Caco-2 (cell line): Measurements from ENCODE around the gene MMP23B. TPM values are rescaled to one million over a fixed set of nuclear protein-coding genes. Genes with fewer than 3 reads are reported as not detected.

Source experiments
- BruUV-seq: library from RNA; stranded (reverse); fragments of 400-500 nt; replicated peaks from 2 replicates; lab custom pipeline; 2021; lab: Mats Ljungman, UMichigan
- CTCF ChIA-PET: fragments of 300-600 bp; sonication (Branson Sonifier 250); formaldehyde crosslinking; loops from one replicate; lab custom pipeline; 2022; ENCODE audit warnings: antibody characterized with exemption; lab: Charles Lee
- POLR2A ChIA-PET: fragments of 300-600 bp; sonication (Branson Sonifier 250); formaldehyde crosslinking; loops from one replicate; lab custom pipeline; 2022; ENCODE audit warnings: antibody characterized with exemption; lab: Charles Lee
- DNase-seq, 2 experiments: peaks; one replicate each; pipeline versions ENCODE4 v3.0.0 to v3.0.0-alpha.2; 2020 to 2022
- H3K27me3 ChIP-seq: replicated peaks from 2 replicates; pipeline ENCODE4 v1.6.0; 2011; ENCODE audit warnings: low read length; ENCODE audit not compliant: control insufficient read depth, insufficient read depth
- H3K36me3 ChIP-seq: 2 replicates; pipeline ENCODE4 v1.5.1; 2011; ENCODE audit warnings: low read length; ENCODE audit not compliant: control insufficient read depth, insufficient read depth
- H3K4me1 ChIP-seq: fragments of 250-450 bp; sonication (Bioruptor Pico); 2 replicates; pipeline ENCODE4 v1.5.1; 2020; ENCODE audit warnings: mild to moderate bottlenecking
- H3K4me3 ChIP-seq: 2 replicates; pipeline ENCODE4 v1.5.1; 2011; ENCODE audit warnings: low read depth, mild to moderate bottlenecking, control low read depth, low read length
- H3K9me3 ChIP-seq: fragments of 250-450 bp; sonication (Bioruptor Pico); 2 replicates; pipeline ENCODE4 v1.5.1; 2020; ENCODE audit warnings: mild to moderate bottlenecking, moderate library complexity
- H3K27ac Mint-ChIP-seq: one replicate; pipeline ENCODE4 v1.8.0; 2022; ENCODE audit warnings: mixed read lengths; ENCODE audit not compliant: unreplicated experiment
- H3K27me3 Mint-ChIP-seq: one replicate; pipeline ENCODE4 v1.8.0; 2022; ENCODE audit warnings: mixed read lengths; ENCODE audit not compliant: insufficient read depth, unreplicated experiment
- H3K36me3 Mint-ChIP-seq: one replicate; pipeline ENCODE4 v1.8.0; 2022; ENCODE audit warnings: mild to moderate bottlenecking, mixed read lengths; ENCODE audit not compliant: insufficient read depth, unreplicated experiment
- H3K4me1 Mint-ChIP-seq: one replicate; pipeline ENCODE4 v1.8.0; 2022; ENCODE audit warnings: low read depth, mixed read lengths; ENCODE audit not compliant: unreplicated experiment
- H3K4me3 Mint-ChIP-seq: one replicate; pipeline ENCODE4 v1.8.0; 2022; ENCODE audit warnings: mild to moderate bottlenecking, moderate library complexity, mixed read lengths; ENCODE audit not compliant: unreplicated experiment
- H3K9me3 Mint-ChIP-seq: one replicate; pipeline ENCODE4 v1.8.0; 2022; ENCODE audit warnings: mixed read lengths; ENCODE audit not compliant: unreplicated experiment
- intact Hi-C: fragments of 100-400 bp; cut with micrococcal nuclease; formaldehyde crosslinking; loops from one replicate; pipeline ENCODE4 v1.10.0; 2022; ENCODE audit not compliant: unreplicated experiment
- total RNA-seq: library from RNA; stranded (reverse); gene quantifications from 2 replicates; pipeline ENCODE4 v1.2.3, GENCODE V29; 2022
- TF ChIP-seq, protein P1 (sequence below), 2 experiments: fragments of 200-600 bp in 1 of 2; IDR thresholded peaks; 1 replicate in 1 of 2; 2 replicates in 1 of 2; pipeline versions ENCODE4 v1.5.1 to v1.8.0; 2011 to 2022; ENCODE audit warnings: antibody characterized with exemption in 1 of 2, control low read depth in 1 of 2, inconsistent platforms in 1 of 2, low read depth in 1 of 2, low read length in 1 of 2, mild to moderate bottlenecking in 1 of 2, moderate library complexity in 1 of 2; ENCODE audit not compliant: insufficient read depth in 1 of 2, severe bottlenecking in 1 of 2, unreplicated experiment in 1 of 2

The MMP23B gene
- total RNA-seq, 1 experiment from 2014 or later: 6.0 TPM

DNA sequence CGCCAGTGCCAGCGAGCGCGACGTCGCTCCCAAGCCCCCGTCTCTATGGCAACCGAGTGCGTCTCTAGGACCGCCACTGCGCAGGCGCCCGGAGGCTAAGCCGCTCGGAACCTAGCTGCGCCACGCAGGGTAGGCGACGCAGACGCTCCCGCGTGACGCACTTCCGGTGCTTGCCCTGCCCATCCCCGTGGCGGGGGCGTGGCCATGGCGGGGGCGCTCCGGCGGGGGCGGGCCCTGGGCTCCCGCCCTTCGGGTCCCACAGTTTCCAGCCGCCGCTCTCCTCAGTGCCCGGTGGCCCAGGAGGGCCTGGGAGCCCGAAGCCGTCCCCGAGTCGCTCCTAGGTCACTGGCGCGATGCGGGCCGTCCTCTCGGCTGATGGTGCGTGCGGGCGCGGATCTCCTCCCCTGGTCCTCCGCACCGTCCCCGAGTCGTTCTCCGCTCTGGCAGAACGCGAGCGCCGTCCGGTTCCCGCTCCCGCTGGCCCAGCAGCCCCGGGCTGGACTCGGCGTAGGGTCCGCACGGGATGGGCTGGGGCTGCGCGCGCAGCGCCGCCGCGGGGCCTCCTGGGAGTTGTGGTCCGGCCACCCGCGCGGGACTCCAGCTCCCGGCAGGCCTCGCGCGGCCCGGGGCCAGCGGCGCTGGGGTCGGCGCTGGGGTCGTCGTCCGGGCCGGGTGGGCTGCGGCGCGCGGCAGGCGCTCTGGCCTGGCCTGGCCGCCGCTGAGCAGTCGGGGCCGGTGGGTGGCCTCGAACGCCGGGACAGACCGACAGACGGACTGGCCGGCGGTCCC lies 16.5 kb upstream of the MMP23B start, which contains the start of gene MIB2:
MIB2 (plus strand) TSS at position 245 of the 789 bp plus-strand sequence. CDS start 7,953 bp downstream, outside the sequence.
- H3K27me3 ChIP-seq: no peaks in the 10 kb centered on the region
- intact Hi-C loops: no loop called here
- H3K4me1 Mint-ChIP-seq: peaks cover 7% of the 10 kb centered on the region

DNA sequence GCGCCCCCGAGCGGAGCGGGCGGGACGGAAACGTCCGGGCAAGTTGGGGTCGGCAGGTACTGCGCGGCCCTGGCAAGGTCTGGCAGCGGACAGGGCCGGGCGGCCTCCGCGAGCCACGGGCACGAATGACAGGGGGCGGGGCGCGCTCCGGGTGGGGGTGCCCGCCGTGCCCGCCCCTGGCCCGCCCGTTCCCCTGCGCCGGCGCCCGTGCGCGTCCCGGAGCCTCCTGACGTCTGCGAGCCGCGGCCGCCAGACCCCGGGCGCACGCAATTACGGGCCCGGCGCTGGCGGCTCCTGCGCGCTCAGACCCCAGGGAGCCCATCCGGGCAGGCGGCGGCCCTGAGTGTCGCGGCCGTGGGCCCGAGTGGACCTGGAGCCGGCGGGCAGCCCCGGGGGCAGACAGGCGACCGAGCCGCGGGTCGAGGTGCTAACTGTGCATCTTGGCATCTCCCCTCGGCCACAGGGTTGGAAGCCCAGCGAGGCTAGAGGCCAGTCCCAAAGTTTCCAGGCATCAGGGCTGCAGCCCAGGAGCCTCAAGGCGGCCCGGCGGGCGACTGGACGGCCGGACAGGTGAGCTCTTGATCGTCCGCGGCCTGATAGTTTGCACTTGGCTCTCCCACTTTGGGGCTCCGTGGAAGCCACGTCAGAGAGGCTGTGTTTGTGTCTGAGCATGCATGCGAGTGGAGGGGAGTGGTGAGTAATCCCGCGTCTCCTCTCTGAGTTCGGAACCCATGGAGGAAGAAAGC lies 15.8 kb upstream of the MMP23B start:
- POLR2A ChIA-PET: interaction anchor here (0.5 to 0.7 kb wide), 2 partner anchors 91 to 241 kb away, joined by 4 to 6 read pairs; no protein-coding TSS in a partner anchor
- TF ChIP-seq, protein P1, sequence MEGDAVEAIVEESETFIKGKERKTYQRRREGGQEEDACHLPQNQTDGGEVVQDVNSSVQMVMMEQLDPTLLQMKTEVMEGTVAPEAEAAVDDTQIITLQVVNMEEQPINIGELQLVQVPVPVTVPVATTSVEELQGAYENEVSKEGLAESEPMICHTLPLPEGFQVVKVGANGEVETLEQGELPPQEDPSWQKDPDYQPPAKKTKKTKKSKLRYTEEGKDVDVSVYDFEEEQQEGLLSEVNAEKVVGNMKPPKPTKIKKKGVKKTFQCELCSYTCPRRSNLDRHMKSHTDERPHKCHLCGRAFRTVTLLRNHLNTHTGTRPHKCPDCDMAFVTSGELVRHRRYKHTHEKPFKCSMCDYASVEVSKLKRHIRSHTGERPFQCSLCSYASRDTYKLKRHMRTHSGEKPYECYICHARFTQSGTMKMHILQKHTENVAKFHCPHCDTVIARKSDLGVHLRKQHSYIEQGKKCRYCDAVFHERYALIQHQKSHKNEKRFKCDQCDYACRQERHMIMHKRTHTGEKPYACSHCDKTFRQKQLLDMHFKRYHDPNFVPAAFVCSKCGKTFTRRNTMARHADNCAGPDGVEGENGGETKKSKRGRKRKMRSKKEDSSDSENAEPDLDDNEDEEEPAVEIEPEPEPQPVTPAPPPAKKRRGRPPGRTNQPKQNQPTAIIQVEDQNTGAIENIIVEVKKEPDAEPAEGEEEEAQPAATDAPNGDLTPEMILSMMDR (IDR thresholded peaks at IDR 0.05; ENCODE audit: insufficient read depth in 1 of 2, low read depth in 1 of 2, low read length in 1 of 2, severe bottlenecking in 1 of 2, unreplicated experiment in 1 of 2): no peak
- H3K27me3 ChIP-seq: no peaks in the 10 kb centered on the region
- H3K4me1 Mint-ChIP-seq: peaks cover 7% of the 10 kb centered on the region
- H3K27ac Mint-ChIP-seq: no peak overlapping the region
- BruUV-seq: no TSS peak
- 0 out of 2 replicates have a peak, but pooled peaks cover 9% of the 10 kb centered on the region for H3K4me1 ChIP-seq
- CTCF ChIA-PET: no interaction called here
- H3K9me3 ChIP-seq: no peaks in the 10 kb centered on the region
- H3K4me3 ChIP-seq: peak overlapping the region; percentile 70
- no peaks in the 10 kb centered on the region for H3K36me3 ChIP-seq
- peaks cover 28% of the 10 kb centered on the region for H3K36me3 Mint-ChIP-seq
- DNase-seq: peak in 1 of 2 experiments; percentile 36
- intact Hi-C loops: no loop called here
- no peaks in the 10 kb centered on the region for H3K9me3 Mint-ChIP-seq
- H3K4me3 Mint-ChIP-seq: peak overlapping the region; percentile 66
- H3K27me3 Mint-ChIP-seq: no peaks in the 10 kb centered on the region

More for the DNA sequence above, 16.5 kb upstream of the MMP23B start, which contains the start of gene MIB2:
- H3K9me3 Mint-ChIP-seq: no peaks in the 10 kb centered on the region
- H3K36me3 Mint-ChIP-seq: peaks cover 28% of the 10 kb centered on the region
- Histone ChIP-seq H3K4me1 (0 out of 2 replicates have a peak, but pooled peaks cover 9% of the 10 kb centered on the region), H3K9me3 (no peaks in the 10 kb centered on the region), H3K4me3 (peak within 1 kb of the TSS; percentile 70), H3K36me3 (no peaks in the 10 kb centered on the region)
- CTCF ChIA-PET: no interaction called here
- TF ChIP-seq, protein P1 (IDR thresholded peaks at IDR 0.05; ENCODE audit: insufficient read depth in 1 of 2, low read depth in 1 of 2, low read length in 1 of 2, severe bottlenecking in 1 of 2, unreplicated experiment in 1 of 2): no peak
- no TSS peak for BruUV-seq
- no peaks in the 10 kb centered on the region for H3K27me3 Mint-ChIP-seq
- POLR2A ChIA-PET: interaction anchor here (0.5 to 1.1 kb wide), 3 partner anchors 90 to 240 kb away, joined by 4 to 6 read pairs (median 6); partner anchors contain the start of gene AURKAIP1
- peak; percentile 95 to 97 for DNase-seq
- peak within 1 kb of the TSS; percentile 97 for H3K27ac Mint-ChIP-seq
- peak within 1 kb of the TSS; percentile 89 for H3K4me3 Mint-ChIP-seq

DNA sequence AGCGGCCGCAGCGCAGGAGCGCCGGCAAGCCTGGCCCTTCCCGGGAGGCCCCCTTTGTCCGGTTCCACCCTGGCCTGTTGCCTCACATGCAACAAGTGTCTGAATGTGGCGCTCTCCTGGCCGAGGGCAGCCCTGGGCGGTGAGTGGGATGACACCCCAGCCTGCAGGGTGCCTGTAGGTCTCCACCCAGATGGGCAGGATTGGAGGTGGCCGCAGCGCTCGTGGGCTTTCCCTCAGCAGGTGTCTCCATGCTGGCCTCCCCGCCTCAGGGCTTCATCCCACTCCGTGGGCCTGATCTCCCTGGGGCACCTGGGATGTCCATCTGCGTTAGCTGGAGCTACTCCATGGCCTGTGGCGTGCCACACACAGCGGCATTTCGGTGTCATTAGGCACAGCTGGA lies 15.1 kb upstream of the MMP23B start:
- POLR2A ChIA-PET: no interaction called here
- TF ChIP-seq, protein P1 (IDR thresholded peaks at IDR 0.05; ENCODE audit: insufficient read depth in 1 of 2, low read depth in 1 of 2, low read length in 1 of 2, severe bottlenecking in 1 of 2, unreplicated experiment in 1 of 2): no peak
- no peak overlapping the region for H3K27ac Mint-ChIP-seq

More for the DNA sequence above, 15.1 kb upstream of the MMP23B start:
- H3K9me3 Mint-ChIP-seq: no peaks in the 10 kb centered on the region
- no peaks in the 10 kb centered on the region for H3K27me3 ChIP-seq
- DNase-seq: no peak
- BruUV-seq: no TSS peak
- peak overlapping the region; percentile 70 for H3K4me3 ChIP-seq
- no peaks in the 10 kb centered on the region for H3K9me3 ChIP-seq
- CTCF ChIA-PET: no interaction called here
- H3K36me3 ChIP-seq: no peaks in the 10 kb centered on the region
- H3K36me3 Mint-ChIP-seq: peaks cover 28% of the 10 kb centered on the region
- intact Hi-C loops: no loop called here
- peak overlapping the region; percentile 66 for H3K4me3 Mint-ChIP-seq
- H3K27me3 Mint-ChIP-seq: no peaks in the 10 kb centered on the region
- H3K4me1 Mint-ChIP-seq: peaks cover 7% of the 10 kb centered on the region
- 0 out of 2 replicates have a peak, but pooled peaks cover 9% of the 10 kb centered on the region for H3K4me1 ChIP-seq
